GM13976 (cell line): ENCODE measurements around the gene VEZT.

Source experiments
- DNase-seq: peaks from one replicate; pipeline ENCODE4 v3.0.0; 2012; ENCODE audit warnings: low spot score
- CTCF ChIP-seq: IDR thresholded peaks from 2 replicates; pipeline ENCODE4 v1.5.1; 2012; ENCODE audit warnings: borderline replicate concordance, mild to moderate bottlenecking; ENCODE audit not compliant: insufficient read depth; ENCODE audit errors: extremely low read depth, missing control alignments, control extremely low read depth
- in situ Hi-C: fragments of 300-500 bp; cut with MboI; formaldehyde crosslinking; loops from one replicate; pipeline ENCODE4 v1.12.0; 2022; ENCODE audit warnings: low sequenced_read_pairs, mixed read lengths, inconsistent platforms; ENCODE audit not compliant: unreplicated experiment

The VEZT gene

GRCh38 chr12:95179011-95179410 is 38.6 kb upstream of the VEZT start:
- no peak for DNase-seq
- in situ Hi-C loops = no loop called here
- no peak for TF ChIP-seq CTCF

- TF ChIP-seq CTCF = no peak
- DNase-seq = no peak
- in situ Hi-C loops = no loop called here
Measured at GRCh38 chr12:95181103-95181502, 36.5 kb upstream of the VEZT start.

GRCh38 chr12:95182868-95183415 is 34.7 kb upstream of the VEZT start:
- no peak for TF ChIP-seq CTCF
- in situ Hi-C loops = no loop called here
- DNase-seq = peak; percentile 30

- TF ChIP-seq CTCF = no peak
- in situ Hi-C loops = no loop called here
- DNase-seq = no peak
Measured at GRCh38 chr12:95184121-95184520, 33.5 kb upstream of the VEZT start.

- TF ChIP-seq CTCF = no peak
- DNase-seq = no peak
Measured at GRCh38 chr12:95185072-95185471, 32.5 kb upstream of the VEZT start.

GRCh38 chr12:95185854-95186253 is 31.8 kb upstream of the VEZT start:
- no peak for DNase-seq
- no peak for TF ChIP-seq CTCF
- in situ Hi-C loops = no loop called here

More at GRCh38 chr12:95185072-95185471, 32.5 kb upstream of the VEZT start:
- in situ Hi-C loops = no loop called here

- DNase-seq = no peak
- no peak for TF ChIP-seq CTCF
- in situ Hi-C loops = no loop called here
Measured at GRCh38 chr12:95187865-95188415, 29.7 kb upstream of the VEZT start.
